Measurements from ENCODE around the gene KRT28. TPM values are rescaled to one million over a fixed set of nuclear protein-coding genes. Genes with fewer than 3 reads are reported as not detected.
A peak's percentile ranks its signal among the peaks of the same experiment; 100 is the strongest.

Gene KRT28
- total RNA-seq, 4 donors from 2014 or later, result 0.88 TPM; not detected in 3

- no peak within 1 kb of the TSS for H3K4me3 ChIP-seq
- no peak within 1 kb of the TSS for H3K27ac ChIP-seq
- no peaks in the 10 kb centered on the region for H3K9me3 ChIP-seq
- DNase-seq, result no peak
- H3K4me1 ChIP-seq, result peaks cover 0 to 5% (median 2%) of the 10 kb centered on the region in 4 donors
- TF ChIP-seq CTCF (IDR thresholded peaks at IDR 0.05), result no peak
- no peak for TF ChIP-seq POLR2A (IDR thresholded peaks at IDR 0.05)
- H3K27me3 ChIP-seq, result no peaks in the 10 kb centered on the region
- peaks cover 0 to 4% (median 0%) of the 10 kb centered on the region in 3 donors for H3K36me3 ChIP-seq
These were observed 22.5 kb upstream of the KRT28 start, which contains the start of gene KRT10 for GRCh38 chr17:40822132-40822812. Gene KRT10, minus strand, starts transcription at chr17:40822614. Its CDS starts 29 bp downstream, at chr17:40822585.

GRCh38 chr17:40821536-40821935 lies 21.8 kb upstream of the KRT28 start:
- H3K9me3 ChIP-seq, result no peaks in the 10 kb centered on the region
- no peak overlapping the region for H3K27ac ChIP-seq
- peaks cover 0 to 5% (median 2%) of the 10 kb centered on the region in 4 donors for H3K4me1 ChIP-seq
- no peak for TF ChIP-seq POLR2A (IDR thresholded peaks at IDR 0.05)
- TF ChIP-seq CTCF (IDR thresholded peaks at IDR 0.05), result no peak
- no peak for DNase-seq
- peaks cover 0 to 11% (median 0%) of the 10 kb centered on the region in 3 donors for H3K36me3 ChIP-seq
- H3K4me3 ChIP-seq, result no peak overlapping the region
- H3K27me3 ChIP-seq, result no peaks in the 10 kb centered on the region

- no peak for TF ChIP-seq POLR2A (IDR thresholded peaks at IDR 0.05)
- TF ChIP-seq CTCF (IDR thresholded peaks at IDR 0.05), result no peak
- no peak overlapping the region for H3K4me3 ChIP-seq
- H3K9me3 ChIP-seq, result no peaks in the 10 kb centered on the region
- no peak for DNase-seq
- H3K27me3 ChIP-seq, result no peaks in the 10 kb centered on the region
- H3K27ac ChIP-seq, result no peak overlapping the region
- peaks cover 0 to 11% (median 0%) of the 10 kb centered on the region in 3 donors for H3K36me3 ChIP-seq
- H3K4me1 ChIP-seq, result peaks cover 0 to 5% (median 2%) of the 10 kb centered on the region in 4 donors
These were observed 20.6 kb upstream of the KRT28 start for GRCh38 chr17:40820228-40820838.

GRCh38 chr17:40819528-40820125 lies 19.9 kb upstream of the KRT28 start:
- H3K9me3 ChIP-seq, result no peaks in the 10 kb centered on the region
- peaks cover 0 to 11% (median 0%) of the 10 kb centered on the region in 3 donors for H3K36me3 ChIP-seq
- H3K27ac ChIP-seq, result peak overlapping the region in 2 of 4 donors; percentile 23 to 93
- no peak for DNase-seq
- TF ChIP-seq CTCF (IDR thresholded peaks at IDR 0.05) (no peak), POLR2A (IDR thresholded peaks at IDR 0.05) (no peak)
- H3K27me3 ChIP-seq, result no peaks in the 10 kb centered on the region
- H3K4me1 ChIP-seq, result peaks cover 0 to 5% (median 2%) of the 10 kb centered on the region in 4 donors
- peak overlapping the region; percentile 67 to 93 (median 68) for H3K4me3 ChIP-seq

- Histone ChIP-seq H3K4me1 (peaks cover 0 to 5% (median 2%) of the 10 kb centered on the region in 4 donors), H3K4me3 (peak overlapping the region; percentile 67 to 93 (median 68)), H3K27me3 (no peaks in the 10 kb centered on the region), H3K27ac (peak overlapping the region; percentile 79 to 96 (median 90)), H3K9me3 (no peaks in the 10 kb centered on the region), H3K36me3 (peaks cover 0 to 11% (median 0%) of the 10 kb centered on the region in 3 donors)
- TF ChIP-seq POLR2A (IDR thresholded peaks at IDR 0.05) (peak; percentile 28 to 60), CTCF (IDR thresholded peaks at IDR 0.05) (peak in 1 of 6 experiments; percentile 1)
- peak; percentile 70 to 90 (median 90) for DNase-seq
These were observed 19.2 kb upstream of the KRT28 start for GRCh38 chr17:40818733-40819527.
